HG02970 (cell line): ENCODE results near the gene TRABD2B.

Source experiments
- ATAC-seq: cut with Tn5 transposase; IDR thresholded peaks from one replicate; pipeline ENCODE4 v1.9.1; 2021; ENCODE audit warnings: mild to moderate bottlenecking, moderate library complexity, moderate number of reproducible peaks; ENCODE audit not compliant: unreplicated experiment, low FRiP score

The TRABD2B gene

DNA sequence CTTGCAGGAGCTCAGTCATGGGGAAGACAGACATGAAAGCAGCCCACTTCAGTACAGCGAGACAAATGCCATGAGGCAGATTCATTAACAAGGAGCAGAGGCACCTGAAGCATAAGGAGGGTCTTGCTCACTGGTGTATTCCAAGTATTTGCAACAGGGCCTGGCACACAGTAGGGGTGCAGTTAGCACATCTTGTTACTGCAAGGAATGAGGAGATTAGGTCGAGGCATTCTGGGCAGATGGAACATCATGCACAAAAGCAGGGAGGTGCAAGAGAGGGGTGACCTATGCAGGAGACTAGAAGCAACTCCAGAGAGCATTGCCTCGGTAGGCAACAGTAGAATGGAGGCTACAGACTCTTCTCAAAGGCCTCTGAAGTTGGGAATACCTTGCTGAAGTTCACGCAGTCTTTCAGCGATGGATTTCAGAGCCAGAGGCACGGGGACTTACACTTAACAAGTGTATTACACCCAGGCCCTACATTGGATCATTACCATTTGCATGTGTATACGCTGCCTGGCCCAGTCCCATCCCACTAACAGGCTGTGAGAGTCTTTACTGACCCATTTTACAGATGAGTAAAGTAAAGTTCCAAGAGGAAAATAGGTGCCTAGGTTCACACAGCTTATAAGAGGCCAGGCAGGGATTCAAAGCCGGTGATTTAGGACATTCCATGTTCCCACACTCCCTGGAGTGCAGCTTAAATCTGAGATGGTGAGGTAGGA is 82.1 kb downstream of the TRABD2B start:
- ATAC-seq: no peak

GRCh38 chr1:47914218-47914938 is 82.8 kb downstream of the TRABD2B start:
- ATAC-seq: no peak

- ATAC-seq: no peak
Measured at GRCh38 chr1:47913225-47913823, 83.9 kb downstream of the TRABD2B start.

DNA sequence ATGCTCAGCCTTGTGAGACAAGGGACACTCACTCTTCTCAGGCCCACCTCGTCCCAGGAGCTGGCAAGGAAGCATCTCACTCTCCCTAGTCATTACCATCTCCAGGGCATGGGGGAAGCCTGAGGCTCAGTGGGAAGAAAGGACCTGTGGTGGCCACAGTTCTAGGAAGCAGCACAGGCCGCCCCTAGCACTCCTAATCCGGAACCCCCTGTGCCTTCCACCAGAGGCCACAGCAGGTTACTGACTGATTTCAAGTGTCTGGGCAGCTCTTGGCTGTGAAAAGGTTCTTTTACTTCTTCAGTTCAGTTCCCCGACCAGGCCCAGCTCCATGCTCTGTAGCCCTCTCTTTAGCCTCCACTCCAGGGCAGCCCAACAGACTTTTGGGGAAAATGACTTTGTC is 84.4 kb downstream of the TRABD2B start:
- no peak for ATAC-seq

GRCh38 chr1:47911892-47912291 is 85.3 kb downstream of the TRABD2B start:
- no peak for ATAC-seq

DNA sequence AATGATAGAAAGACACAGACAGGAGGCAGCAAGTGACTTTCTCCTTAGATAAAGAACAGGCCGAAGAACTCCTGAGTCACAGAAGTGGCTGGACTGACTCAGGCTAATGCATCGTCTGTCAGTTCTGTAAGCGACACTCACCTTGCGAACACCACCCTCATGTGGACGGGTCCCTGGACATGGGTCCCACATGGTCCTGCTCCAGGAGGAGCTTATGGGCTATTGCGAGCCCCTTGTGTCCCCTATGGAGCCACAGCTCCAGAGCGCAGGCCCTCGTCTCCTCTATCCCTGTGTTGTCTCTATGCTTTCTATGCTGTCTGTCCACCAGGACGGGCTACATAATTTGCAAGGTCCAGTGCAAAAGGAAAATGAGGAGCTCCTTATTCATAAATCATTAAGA is 85.8 kb downstream of the TRABD2B start:
- no peak for ATAC-seq

- no peak for ATAC-seq
Measured at GRCh38 chr1:47908258-47908657, 88.9 kb downstream of the TRABD2B start.

GRCh38 chr1:47907177-47907528 is 90.0 kb downstream of the TRABD2B start:
- no peak for ATAC-seq

DNA sequence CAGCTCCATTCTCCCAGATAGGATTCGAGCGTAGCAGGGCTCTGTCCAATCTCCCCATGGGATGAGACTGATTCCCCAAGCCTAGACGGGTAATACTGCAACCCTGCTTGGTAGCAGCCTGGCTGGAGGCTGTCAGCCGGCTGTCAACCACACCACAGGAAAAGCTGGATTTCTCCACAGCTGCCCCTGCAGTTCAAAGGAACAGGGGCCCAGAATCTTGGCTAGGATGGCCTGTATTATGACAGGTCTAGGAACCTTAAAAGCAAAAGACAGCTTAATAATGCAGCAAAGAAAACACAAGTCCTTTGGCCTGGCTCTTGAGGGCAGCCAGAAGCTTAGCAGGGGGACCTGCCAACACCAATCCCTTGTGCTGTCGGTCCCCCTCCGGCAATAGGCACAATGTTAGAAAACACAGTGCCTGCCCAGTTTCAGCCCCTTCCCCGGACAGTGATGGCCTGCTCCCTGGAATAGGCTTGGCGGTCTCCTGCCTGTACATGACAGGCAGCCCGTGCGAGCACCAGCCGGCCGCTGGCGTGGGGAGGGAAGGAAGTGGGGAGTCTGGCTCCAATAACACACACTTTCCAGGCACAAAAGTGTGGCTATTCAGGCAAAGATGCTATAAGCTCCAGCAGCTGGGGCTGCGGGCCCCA is 90.5 kb downstream of the TRABD2B start:
- no peak for ATAC-seq

DNA sequence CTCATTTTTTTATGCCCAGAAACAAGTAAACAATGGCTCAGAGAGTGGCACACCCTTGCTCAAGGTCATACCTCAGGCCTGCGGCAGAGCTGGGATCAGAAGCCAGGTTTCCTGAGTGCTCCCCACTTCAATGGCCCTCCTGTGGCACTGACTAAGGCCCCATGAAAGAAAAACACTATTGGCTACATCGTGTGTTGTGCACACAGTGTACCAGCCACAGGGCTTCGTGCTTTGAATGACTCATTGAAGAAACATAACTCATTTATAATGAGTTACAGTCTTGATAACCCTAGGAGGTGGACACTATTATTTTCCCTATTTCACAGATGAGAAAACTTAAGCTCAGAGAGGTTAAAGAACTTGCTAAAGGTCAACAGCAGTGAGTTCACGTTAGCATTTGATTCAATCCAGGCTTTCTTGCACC is 91.2 kb downstream of the TRABD2B start:
- no peak for ATAC-seq

GRCh38 chr1:47903723-47904122 is 93.5 kb downstream of the TRABD2B start:
- no peak for ATAC-seq

- ATAC-seq: no peak
Measured at GRCh38 chr1:47901001-47901575, 96.1 kb downstream of the TRABD2B start.

DNA sequence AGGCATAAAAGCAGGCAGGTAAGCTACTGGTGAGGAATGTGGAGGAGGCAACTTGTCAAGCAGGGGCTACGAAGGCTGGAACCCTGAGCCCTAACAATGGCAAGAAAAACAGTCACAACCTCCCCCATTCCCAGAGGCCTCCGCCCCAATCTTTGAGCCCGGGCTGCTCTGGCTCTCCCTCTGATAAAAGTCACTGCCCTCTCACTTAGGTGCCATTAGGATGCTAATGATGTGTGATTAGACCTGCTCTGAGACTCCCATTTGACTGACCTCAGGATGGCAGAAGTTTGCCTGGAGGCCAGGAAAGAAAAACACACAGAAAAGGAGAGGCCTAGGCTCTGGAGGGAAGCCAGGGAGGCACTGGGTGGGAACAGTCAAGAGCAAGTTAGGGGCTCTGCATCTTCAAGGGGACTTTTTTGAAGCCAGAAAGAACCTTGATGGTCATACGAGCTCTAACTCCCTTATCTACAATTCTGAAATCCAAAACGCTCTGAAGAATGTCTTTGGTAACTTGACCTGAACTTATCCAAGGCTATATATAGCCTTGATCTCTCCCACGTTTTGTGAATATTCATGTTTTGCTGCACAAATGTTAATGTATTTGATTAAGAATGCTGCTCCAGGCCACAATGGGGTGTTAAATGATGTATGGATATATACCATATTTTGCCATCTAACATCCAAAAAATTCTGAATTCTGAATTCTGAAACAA is 98.9 kb downstream of the TRABD2B start:
- no peak for ATAC-seq

DNA sequence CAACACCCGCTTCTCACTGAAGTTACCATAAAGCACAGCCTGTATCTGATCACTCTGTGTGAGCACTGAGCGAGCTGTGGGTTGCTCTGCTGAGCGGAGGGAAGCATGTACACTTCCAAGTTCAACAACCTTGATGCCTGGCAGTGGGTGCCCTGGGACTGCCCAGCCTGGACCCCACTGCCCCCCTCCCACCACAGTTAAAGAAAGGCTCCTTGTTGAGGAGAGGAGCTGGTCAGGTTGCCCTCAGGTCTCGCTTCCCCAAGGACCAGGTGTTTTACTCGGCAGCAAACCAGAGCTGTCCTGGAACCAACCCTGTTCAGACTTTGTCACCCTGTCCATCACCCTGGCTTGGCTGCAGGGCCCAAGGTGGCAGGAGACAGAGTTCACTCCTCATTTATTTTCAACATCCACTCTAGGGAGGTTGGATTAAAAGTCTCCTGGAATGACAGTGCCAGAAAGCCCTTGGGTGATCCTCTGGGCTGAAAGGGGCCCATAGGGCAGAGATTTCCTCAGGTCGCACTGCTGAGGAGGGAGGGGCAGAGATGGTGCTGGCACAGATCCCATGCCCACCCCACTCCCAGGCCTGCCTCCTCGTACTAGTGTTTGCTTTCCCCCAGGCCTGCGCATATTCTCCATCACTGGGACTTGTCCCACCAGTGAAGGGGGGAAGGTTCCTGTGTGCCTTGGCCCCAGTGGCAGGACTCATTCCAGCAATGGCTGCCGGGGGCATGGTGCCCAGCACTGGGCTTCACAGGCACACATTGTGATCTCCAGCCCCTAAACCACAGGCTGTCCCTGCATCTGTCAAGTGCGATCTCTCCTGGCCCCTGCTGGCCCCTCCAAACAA is 101.7 kb downstream of the TRABD2B start:
- ATAC-seq: no peak

- no peak for ATAC-seq
Measured at GRCh38 chr1:47894410-47895278, 102.5 kb downstream of the TRABD2B start.

DNA sequence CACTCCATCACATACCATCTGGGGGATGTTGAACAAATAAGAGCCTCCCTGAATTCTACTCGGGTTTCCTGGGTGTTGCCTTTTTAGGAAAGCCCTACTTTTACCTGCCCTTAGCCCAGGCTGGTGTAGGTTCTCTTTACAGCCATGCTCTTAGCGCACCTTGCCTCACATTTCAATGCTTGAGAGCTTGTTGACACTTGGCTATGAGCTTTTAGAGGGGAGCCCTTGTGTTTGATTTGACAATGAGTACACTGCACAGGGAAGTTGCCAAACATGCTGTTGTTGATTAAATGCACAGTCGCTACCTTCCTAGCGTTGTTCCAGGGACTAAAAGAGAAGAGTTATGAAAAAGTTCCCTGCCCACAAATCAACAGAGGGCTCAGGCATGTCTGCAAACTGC is 103.8 kb downstream of the TRABD2B start:
- no peak for ATAC-seq

- no peak for ATAC-seq
Measured at GRCh38 chr1:47890779-47891178, 106.4 kb downstream of the TRABD2B start.

DNA sequence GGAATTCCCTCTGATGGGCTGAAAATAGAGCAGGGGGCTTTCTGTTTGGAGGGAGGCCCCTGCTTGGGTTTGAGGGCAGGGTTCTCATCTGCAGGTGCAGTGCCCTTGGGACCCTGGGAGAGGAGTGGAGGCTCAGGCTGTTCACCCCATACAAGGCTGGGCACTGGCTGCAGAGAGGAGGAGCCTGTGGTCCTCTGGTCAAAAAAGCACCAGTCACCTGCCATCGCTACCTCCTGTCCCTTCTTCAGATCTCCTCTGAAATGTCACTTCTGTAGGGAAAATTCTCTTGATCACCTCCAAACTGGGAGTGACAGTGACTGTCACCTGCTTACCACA is 108.9 kb downstream of the TRABD2B start:
- ATAC-seq: no peak
